Measurements from ENCODE around the gene NOTCH1.

NOTCH1 gene

GRCh38 chr9:136501686-136502085, 44.2 kb downstream of the NOTCH1 start:
- no peak for DNase-seq (ENCODE audit: low spot score)

DNA sequence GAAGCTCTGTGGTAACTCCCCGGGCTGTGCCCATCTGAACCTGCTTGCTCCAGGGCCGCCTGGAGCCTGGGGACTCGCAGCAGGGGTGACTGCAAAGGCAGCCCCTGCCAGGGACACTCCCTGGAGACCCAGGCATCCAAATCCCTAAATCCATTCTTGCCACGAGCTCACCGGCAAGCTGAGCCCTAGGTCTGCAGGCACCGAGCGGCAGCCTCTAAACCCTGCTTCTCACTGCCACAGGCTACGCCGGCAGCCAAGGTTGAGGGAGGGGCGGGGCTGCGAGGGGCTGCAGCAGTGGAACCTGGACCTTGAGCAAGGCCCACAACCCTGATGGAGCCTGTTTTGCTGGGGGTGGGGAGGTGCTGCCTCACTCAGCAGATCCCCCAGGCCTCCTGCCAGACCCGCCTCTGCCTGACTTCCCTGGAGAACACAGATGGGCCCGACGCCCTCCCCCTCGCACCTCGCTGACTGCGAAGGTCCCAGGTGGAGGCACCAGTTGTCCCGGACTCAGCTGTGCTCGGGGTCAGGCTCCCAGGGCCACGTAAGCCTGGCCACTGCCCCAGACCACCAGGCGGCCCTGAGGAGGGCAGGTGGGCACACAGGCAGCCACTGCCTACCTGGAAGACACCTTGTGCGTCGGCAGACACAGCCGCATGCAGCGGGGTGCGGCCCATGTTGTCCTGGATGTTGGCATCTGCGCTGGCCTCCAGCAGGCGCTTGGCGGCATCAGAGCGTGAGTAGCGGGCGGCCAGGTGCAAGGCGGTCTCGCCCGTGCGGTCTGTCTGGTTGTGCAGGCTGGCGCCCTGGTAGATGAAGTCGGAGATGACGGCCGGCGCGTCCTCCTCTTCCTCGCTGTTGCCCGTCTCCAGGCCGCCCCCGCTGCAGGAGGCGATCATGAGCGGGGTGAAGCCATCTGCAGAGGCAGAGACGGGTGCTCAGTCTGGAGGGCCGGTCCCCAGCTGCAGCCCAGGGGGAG, 45.6 kb downstream of the NOTCH1 start:
- DNase-seq (ENCODE audit: low spot score) = no peak

DNA sequence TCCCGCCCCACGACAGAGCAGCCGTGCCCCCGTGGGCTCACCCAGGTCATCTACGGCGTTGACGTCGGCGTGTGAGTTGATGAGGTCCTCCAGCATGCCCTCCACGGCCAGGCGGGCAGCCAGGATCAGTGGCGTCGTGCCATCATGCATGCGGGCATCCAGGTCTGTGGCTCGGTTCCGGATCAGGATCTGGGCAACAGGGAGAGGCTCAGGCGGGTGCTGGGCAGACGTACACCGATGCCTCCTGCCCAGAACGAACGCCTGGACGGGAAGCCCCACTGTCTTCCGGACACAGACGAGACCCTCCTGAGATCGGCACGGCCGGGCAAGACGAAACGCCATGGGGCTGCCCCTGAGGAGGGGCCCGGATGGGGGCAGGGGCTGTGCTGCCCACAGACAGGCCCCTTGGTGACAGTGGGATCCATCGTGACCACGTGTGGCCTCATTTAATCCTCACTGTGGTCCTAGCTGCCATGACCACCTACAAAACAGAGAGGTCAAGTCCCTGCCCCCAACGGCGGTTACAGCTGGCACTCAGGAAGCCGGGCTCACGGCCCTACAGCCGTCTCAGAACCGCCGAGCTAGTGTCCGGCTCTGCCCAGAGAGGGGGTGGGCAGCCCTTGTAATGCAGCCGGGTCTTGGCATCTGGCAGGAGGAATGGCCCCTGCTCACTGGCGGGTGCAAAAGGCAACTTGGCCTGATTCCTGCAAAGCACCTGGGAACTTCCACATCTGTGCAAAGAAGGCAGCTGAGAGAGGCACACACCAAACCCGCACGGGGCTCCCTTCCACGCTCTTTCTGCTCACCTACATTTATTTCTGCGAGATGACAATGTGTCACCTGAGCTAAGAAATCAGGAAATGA, 46.5 kb downstream of the NOTCH1 start:
- no peak for DNase-seq (ENCODE audit: low spot score)

- no peak for DNase-seq (ENCODE audit: low spot score)
These were observed 47.7 kb downstream of the NOTCH1 start for GRCh38 chr9:136497916-136498695.

DNA sequence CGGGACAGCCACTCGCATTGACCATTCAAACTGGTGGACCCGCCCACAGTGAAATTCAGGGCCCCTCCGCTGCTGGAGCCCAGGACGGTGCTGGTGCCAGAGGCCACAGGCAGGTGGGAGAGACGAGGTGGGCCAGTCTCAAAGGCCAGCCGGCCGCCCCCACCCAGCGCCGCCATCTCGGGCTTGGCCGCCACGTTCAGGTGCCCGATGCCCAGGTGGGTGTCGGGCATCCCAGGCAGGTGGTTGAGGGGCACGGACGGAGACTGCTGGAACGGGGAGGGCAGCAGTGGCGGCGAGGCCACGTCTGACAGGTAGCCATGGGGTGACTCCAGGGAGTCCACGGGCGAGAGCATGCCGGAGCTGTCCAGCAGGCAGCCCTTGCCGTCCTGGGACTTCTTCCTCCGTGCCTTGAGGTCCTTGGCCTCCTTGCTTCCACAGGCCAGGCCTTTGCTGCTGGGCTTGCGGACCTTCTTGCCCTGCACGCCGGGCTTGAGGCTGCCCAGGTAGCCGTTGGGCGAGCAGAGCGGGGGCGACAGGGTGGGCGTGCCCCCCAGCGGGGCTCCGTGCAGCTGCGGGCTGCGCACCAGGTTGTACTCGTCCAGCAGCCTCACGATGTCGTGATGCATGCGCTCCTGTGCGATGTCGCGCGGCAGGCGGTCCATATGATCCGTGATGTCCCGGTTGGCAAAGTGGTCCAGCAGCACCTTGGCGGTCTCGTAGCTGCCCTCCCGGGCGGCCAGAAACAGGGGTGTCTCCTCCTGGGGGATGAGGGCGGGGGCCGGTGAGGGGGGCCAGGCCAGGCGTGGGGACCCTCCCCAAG, 48.8 kb downstream of the NOTCH1 start:
- DNase-seq (ENCODE audit: low spot score) = no peak

- no peak for DNase-seq (ENCODE audit: low spot score)
These were observed 49.7 kb downstream of the NOTCH1 start for GRCh38 chr9:136496181-136496580.

- DNase-seq (ENCODE audit: low spot score) = no peak
These were observed 50.5 kb downstream of the NOTCH1 start for GRCh38 chr9:136495238-136495800.

DNA sequence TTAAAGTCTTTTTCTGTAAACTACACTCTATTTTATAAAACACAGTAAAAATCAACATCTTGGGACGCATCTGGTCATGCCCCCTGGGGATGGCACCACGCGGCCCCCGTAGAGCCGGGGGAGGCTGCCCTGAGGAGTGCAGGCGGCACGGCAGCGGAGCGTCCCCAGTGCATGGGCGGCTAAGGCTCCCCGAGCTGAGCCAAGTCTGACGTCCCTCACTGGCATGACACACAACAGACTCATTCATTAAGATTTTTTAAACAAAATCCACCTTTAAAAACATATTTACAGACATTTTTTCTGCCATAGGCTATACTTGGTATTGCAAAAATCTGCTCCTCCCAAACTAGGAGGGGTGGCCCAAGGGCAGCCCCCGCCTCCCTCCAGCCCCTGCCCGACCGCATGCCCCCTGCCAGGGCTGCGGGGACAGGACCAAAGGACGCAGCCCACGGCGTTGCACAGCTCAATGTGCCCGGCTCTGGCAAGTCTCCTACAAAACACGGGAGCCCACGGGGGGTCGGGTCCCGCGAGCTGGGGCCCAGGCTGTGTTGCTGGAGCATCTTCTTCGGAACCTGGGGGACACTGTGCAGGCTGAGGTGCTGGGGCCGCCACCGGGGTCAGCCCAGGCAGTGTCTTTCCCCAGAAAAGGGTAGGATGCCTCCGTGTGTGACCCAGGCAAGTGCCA, 51.2 kb downstream of the NOTCH1 start:
- DNase-seq (ENCODE audit: low spot score) = no peak

DNA sequence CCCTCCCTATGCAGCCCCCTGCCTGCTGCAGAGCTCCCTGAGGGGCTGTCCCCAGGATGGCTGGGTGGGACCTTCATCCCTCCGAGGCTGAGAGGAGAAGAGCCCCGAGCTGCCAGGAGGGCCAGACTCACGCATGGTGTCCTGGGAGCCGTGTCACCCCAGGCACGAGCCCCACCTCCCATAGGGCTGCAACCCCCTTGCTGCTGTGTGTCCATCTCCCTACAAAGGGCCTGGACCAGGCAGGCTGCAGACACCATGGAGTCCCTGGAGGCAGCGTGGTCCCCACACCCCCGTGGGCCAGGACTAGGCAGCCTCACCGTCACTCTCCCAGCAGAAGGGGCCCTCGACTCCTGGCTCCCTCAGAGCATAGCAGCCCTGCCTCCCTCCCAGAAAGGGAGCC, 51.8 kb downstream of the NOTCH1 start:
- no peak for DNase-seq (ENCODE audit: low spot score)

DNA sequence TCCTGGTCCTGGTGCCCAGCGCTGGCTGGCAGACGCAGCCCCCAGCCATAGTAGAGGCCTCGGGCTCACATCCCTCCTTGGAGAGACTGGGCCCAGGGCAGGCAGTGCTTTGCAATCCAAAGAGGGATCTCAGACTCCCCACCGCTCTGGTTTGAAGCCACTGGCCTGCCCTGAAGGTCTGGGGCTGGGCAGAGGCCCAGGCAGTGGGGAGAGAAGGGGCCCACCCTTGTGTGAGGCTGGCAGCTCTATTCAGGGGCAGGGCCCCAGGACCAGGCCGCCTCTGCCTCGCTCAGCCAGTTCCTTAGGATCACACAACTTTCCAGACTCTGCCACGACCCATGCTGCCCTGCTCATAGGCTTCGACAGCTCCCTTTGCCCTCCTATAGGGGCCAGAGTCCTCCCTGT, 52.3 kb downstream of the NOTCH1 start:
- no peak for DNase-seq (ENCODE audit: low spot score)

DNA sequence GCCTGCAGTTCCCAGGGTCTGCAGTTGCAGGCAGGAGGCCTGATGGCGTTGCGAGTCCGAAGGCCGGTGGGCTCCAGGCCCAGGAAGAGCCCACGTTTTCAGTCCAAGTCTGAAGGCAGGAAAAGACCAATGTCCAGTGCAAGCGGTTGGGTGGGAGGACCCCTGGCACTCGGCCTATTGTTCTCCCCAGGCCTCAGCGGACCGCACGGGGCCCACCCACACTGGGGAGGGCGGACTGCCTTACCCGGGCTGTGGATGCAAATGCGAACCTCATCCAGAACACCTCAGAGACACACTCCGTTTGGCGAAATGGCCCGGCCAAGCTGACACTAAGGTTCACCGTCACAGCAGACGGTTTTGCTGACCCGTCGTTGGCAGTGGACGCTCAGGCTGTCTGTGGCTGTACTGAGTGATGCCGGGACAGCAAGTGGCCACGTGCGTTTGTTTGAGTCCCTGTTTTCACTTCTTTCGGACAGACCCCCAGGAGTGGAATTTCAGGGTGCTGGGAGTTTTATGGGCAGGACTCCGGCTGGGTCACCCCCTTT, 52.8 kb downstream of the NOTCH1 start:
- no peak for DNase-seq (ENCODE audit: low spot score)

DNA sequence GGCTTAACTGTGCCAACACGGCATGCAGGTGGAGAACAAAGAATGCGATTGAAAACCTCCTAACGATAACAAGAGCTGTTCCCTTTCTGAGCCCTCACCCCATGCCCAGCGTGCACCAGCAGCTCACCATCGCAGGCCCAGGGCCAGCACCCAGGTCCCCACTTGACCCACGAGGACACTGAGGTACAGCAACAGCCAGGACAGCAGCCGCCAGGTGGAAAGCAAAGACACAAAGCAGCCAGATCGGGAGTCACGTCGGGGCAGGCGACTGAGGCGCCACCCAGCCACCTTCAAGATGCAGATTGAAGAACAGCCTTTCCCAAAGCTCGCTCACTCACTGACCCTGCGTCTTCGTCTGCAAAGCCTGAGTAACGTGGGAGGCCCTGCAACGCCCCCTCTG, 56.1 kb downstream of the NOTCH1 start:
- DNase-seq (ENCODE audit: low spot score) = no peak

GRCh38 chr9:136488247-136489214, 57.3 kb downstream of the NOTCH1 start:
- DNase-seq (ENCODE audit: low spot score) = peak; percentile 52

DNA sequence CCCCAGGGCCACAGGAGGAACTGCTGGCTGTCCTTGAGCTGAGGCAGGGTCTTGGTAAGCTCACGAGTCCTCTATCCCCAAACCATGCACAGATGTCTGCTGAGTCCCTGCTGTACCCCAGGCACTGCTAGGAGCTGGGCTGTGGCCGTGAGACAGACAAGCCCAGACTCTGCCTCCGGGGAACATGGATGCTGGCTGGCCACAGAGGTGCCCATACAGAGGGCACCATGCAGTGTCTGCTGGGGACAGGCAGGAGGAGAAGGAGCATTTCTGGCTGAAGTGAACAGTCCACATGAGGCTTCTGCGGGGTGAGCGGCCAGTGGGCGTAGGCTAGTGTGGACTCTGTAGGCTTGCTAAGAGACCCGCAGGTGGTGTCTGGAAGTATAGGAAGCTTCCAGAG, 58.2 kb downstream of the NOTCH1 start:
- DNase-seq (ENCODE audit: low spot score) = no peak

DNA sequence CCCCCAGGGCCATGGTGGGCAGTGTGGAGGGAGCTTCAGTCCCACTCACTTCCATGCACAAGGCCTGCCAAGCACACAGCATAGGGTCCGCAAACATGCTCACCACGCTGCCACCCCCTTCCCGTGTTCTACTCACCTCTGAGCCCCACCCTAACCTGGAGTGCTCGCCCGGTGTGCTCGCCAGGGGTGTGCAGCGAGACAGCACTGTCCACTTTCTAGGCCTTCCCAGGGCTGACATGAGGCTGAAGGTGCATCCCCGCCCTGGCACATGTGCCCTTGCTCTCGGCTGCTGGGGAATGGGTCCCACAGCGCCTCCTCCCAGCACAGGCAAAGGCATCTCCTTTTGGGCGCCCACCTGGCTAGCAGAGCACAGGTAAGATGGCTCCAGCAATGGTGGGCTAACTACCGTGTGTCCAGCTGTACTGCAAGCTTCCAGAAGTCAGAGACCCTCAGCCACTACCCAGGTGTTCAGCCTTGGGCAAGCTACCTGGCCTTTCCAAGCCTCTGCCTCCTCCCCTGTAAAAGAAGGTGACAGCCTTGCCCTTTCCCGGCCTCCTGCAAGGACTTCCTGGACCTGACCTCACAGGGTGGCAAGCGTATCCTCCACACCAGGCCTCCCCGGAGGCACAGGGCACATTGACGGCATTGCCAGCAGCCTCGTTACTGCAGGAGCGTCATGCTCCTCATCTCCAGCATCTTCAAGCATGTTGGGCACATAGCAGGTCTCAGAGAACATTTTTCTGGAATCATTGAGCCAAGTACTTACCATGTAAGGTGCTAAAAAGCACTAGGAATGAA, 58.8 kb downstream of the NOTCH1 start:
- no peak for DNase-seq (ENCODE audit: low spot score)

- no peak for DNase-seq (ENCODE audit: low spot score)
These were observed 59.7 kb downstream of the NOTCH1 start for GRCh38 chr9:136486131-136486530.

DNA sequence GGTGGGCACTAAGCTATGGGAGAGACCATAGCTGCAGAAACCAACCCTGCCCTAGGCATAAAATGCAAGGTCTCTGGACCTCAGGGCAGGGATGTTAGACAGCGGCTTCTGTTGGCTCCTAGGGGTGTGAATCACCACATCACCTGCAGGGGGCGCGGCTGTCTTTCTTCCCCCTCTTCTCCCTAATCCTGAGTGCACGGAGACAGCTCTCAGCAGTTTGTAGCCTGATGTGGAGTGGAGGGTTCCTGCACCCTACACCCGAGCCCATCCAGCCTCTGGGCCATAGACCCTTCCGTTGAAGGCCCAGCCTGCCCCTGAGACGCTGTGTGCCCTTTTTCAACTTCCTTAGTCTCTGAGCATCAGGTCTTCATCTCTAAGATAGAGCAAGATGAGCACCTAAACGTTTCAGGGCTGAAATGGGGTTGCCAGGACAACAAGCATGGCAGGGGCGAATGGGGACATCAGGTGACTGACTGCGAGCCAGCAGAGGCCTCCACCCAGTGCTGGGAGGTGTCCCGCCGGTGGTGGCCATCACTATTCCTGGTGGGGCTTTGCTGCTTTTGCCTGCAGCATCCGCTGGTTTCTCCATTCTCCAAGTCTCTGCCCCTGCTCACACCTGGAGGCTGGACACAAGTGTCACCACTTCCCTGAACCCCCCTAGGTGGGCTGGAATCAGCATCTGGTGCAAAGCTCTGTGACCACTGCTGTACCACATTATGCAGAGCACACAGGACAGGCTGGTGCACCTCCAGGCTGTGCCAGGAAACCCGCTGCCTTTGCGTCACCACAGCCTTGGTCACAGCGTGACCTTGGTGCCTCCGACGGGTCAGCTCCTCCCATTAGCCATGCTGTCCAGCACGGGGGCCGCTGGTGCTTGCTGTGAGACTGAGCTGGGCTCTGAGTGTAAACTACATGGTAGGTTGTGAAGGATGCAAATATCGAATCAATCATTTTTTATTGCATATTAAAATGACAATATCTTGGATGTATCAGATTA, 60.5 kb downstream of the NOTCH1 start:
- DNase-seq (ENCODE audit: low spot score) = peak; percentile 66

Measured in germinal center (tissue), 1 donor.